Type B pancreatic cell (in vitro differentiated cells): ENCODE results near the gene SPATA2. TPM values are rescaled to one million over a fixed set of nuclear protein-coding genes. Genes with fewer than 3 reads are reported as not detected.
"Not testable (repeated sequence)": the region's sequence is repeated elsewhere in the genome, so short reads cannot be mapped to it uniquely, and the experiment has no call there.

Experiments
- DNase-seq: peaks from one replicate; pipeline ENCODE4 v3.0.0; 2021; ENCODE audit warnings: mixed read lengths; ENCODE audit not compliant: unreplicated experiment; ENCODE audit errors: extremely low spot score
- H3K27ac Mint-ChIP-seq: 2 replicates; pipeline ENCODE4 v1.8.0; 2021; ENCODE audit warnings: mild to moderate bottlenecking, mixed read lengths
- H3K27me3 Mint-ChIP-seq: 2 replicates; pipeline ENCODE4 v1.8.0; 2021; ENCODE audit warnings: mixed read lengths
- H3K36me3 Mint-ChIP-seq: 2 replicates; pipeline ENCODE4 v1.8.0; 2021; ENCODE audit warnings: mixed read lengths
- H3K4me1 Mint-ChIP-seq: one replicate; pipeline ENCODE4 v1.8.0; 2021; ENCODE audit warnings: mixed read lengths; ENCODE audit not compliant: unreplicated experiment
- H3K4me3 Mint-ChIP-seq: 2 replicates; pipeline ENCODE4 v1.8.0; 2021; ENCODE audit warnings: mild to moderate bottlenecking, mixed read lengths
- H3K9me3 Mint-ChIP-seq: 2 replicates; pipeline ENCODE4 v1.8.0; 2021; ENCODE audit warnings: mixed read lengths
- total RNA-seq: library from RNA; stranded (reverse); gene quantifications from 2 replicates; pipeline ENCODE4 v1.2.1, GENCODE V29; 2021; ENCODE audit warnings: low replicate concordance
- TF ChIP-seq, protein P1 (sequence below): fragments of 200-600 bp; sonication (generic); conservative IDR thresholded peaks from 2 replicates; pipeline ENCODE4 v1.5.0; 2021; ENCODE audit warnings: antibody characterized with exemption, mild to moderate bottlenecking

Gene SPATA2
- total RNA-seq, 1 donor from 2014 or later, result 9.2 TPM

DNA sequence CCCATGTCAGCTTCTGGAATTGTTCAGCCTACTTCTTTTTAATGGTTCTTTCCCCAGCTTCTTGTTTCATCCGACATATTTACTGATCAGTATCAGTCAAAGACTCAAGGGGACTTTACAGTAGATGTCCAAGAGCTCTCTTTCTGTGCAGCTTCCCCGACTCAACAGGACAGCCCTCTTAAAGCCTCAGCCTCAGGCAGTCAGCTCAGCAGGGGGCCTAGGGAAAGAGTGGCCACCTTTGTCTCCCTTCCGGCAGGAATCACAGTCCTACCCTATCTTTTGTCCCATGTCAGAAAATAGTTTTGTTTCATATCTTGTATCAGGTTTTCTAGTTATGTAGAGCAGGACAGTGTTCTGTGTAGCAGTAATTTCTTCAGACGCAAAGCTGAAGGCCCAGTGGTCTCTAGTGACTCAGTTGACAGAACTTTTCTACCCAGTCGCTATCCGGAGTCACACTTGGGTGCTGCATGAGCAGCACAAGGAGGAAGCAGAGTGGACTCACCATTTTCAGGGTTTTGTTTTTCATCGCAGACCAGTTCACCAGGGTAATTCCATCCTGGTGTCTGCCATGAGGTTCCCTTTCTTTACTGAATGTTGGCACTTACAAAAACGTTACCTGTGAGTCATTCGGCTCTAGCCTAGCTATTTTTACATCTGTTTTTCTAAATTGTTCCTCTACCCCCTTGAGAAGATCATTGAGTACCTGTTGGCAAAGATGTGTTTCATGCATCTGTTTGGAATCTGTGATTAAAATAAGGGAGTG lies 47.7 kb downstream of the SPATA2 start:
- H3K27ac Mint-ChIP-seq, result no peak overlapping the region
- H3K36me3 Mint-ChIP-seq, result peaks cover 10% of the 10 kb centered on the region
- H3K4me3 Mint-ChIP-seq, result no peak overlapping the region
- H3K27me3 Mint-ChIP-seq, result no peaks in the 10 kb centered on the region
- TF ChIP-seq, protein P1, sequence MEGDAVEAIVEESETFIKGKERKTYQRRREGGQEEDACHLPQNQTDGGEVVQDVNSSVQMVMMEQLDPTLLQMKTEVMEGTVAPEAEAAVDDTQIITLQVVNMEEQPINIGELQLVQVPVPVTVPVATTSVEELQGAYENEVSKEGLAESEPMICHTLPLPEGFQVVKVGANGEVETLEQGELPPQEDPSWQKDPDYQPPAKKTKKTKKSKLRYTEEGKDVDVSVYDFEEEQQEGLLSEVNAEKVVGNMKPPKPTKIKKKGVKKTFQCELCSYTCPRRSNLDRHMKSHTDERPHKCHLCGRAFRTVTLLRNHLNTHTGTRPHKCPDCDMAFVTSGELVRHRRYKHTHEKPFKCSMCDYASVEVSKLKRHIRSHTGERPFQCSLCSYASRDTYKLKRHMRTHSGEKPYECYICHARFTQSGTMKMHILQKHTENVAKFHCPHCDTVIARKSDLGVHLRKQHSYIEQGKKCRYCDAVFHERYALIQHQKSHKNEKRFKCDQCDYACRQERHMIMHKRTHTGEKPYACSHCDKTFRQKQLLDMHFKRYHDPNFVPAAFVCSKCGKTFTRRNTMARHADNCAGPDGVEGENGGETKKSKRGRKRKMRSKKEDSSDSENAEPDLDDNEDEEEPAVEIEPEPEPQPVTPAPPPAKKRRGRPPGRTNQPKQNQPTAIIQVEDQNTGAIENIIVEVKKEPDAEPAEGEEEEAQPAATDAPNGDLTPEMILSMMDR, result no peak
- H3K9me3 Mint-ChIP-seq, result no peaks in the 10 kb centered on the region
- peaks cover 31% of the 10 kb centered on the region for H3K4me1 Mint-ChIP-seq
- DNase-seq, result no peak

- H3K4me3 Mint-ChIP-seq, result no peak overlapping the region
- H3K36me3 Mint-ChIP-seq, result peaks cover 10% of the 10 kb centered on the region
- no peaks in the 10 kb centered on the region for H3K9me3 Mint-ChIP-seq
- TF ChIP-seq, protein P1, result no peak
- H3K4me1 Mint-ChIP-seq, result peaks cover 32% of the 10 kb centered on the region
- DNase-seq, result no peak
- H3K27ac Mint-ChIP-seq, result no peak overlapping the region
- no peaks in the 10 kb centered on the region for H3K27me3 Mint-ChIP-seq
Observed at GRCh38 chr20:49866051-49866450, 49.3 kb downstream of the SPATA2 start.

GRCh38 chr20:49865559-49865958 lies 49.8 kb downstream of the SPATA2 start:
- Mint-ChIP-seq H3K27me3 (no peaks in the 10 kb centered on the region), H3K27ac (no peak overlapping the region), H3K9me3 (no peaks in the 10 kb centered on the region), H3K36me3 (peaks cover 15% of the 10 kb centered on the region), H3K4me1 (peaks cover 36% of the 10 kb centered on the region), H3K4me3 (no peak overlapping the region)
- DNase-seq, result no peak
- TF ChIP-seq, protein P1, result no peak

DNA sequence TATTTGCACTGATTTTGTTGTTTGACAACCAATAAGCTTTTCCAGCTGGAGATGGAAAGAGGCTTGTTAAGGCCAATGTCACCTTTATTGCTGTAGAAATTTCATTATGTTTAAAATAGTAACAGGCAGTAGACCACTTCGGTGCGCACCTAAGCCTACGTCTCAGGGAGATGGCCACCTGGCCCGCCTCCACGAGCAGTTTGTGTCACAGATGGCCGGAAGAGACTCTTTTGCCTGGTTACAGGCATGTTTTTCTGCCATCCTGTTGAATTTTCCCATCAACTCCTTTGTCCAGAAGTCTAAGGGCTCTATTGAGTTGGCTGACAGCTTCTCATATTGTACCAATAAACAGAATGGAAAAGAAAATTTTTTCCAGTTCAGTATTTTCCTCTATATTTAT lies 51.7 kb downstream of the SPATA2 start:
- no peak overlapping the region for H3K4me3 Mint-ChIP-seq
- TF ChIP-seq, protein P1, result no peak
- no peaks in the 10 kb centered on the region for H3K9me3 Mint-ChIP-seq
- H3K4me1 Mint-ChIP-seq, result peaks cover 36% of the 10 kb centered on the region
- no peak for DNase-seq
- H3K27ac Mint-ChIP-seq, result no peak overlapping the region
- peaks cover 18% of the 10 kb centered on the region for H3K36me3 Mint-ChIP-seq
- H3K27me3 Mint-ChIP-seq, result no peaks in the 10 kb centered on the region

- no peak for DNase-seq
- TF ChIP-seq, protein P1, result no peak
Observed at GRCh38 chr20:49862607-49863200, 52.6 kb downstream of the SPATA2 start.

DNA sequence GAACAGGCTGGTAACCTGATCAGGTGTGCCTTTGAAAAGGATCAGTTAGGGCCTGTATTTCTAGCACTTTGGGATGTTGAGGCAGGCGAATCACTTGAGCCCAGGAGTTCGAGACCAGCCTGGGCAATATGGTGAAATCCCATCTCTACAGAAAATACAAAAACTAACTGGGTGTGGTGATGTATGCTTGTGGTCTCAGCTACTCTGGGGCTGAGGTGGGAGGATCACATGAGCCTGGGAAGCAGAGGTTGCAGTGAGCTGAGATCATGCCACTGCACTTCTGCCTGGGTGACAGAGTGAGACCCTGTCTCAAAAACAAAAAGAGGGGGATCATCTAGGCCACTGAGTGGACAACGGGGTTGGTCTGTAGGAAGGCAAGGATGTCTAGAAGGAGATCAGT lies 54.1 kb downstream of the SPATA2 start:
- Mint-ChIP-seq H3K4me1 (peaks cover 18% of the 10 kb centered on the region), H3K36me3 (peaks cover 19% of the 10 kb centered on the region)
- not testable (repeated sequence) for H3K4me3 Mint-ChIP-seq, H3K9me3 Mint-ChIP-seq, H3K27me3 Mint-ChIP-seq, H3K27ac Mint-ChIP-seq, DNase-seq

More at GRCh38 chr20:49862607-49863200, 52.6 kb downstream of the SPATA2 start:
- Mint-ChIP-seq H3K27ac (no peak overlapping the region), H3K9me3 (no peaks in the 10 kb centered on the region), H3K4me1 (peaks cover 30% of the 10 kb centered on the region), H3K4me3 (no peak overlapping the region), H3K27me3 (no peaks in the 10 kb centered on the region), H3K36me3 (peaks cover 18% of the 10 kb centered on the region)
